ENCODE data around the gene XYLT1.
A peak's percentile ranks its signal among the peaks of the same experiment; 100 is the strongest.
"Not testable (repeated sequence)": the region's sequence is repeated elsewhere in the genome, so short reads cannot be mapped to it uniquely, and the experiment has no call there.

Gene XYLT1

GRCh38 chr16:17308186-17308585 is 162.6 kb downstream of the XYLT1 start:
- DNase-seq (ENCODE audit: low read depth in 2 of 2), result no peak

- no peak for DNase-seq (ENCODE audit: low read depth in 2 of 2)
Observed at GRCh38 chr16:17307504-17307903, 163.3 kb downstream of the XYLT1 start.

- DNase-seq (ENCODE audit: low read depth in 2 of 2), result no peak
Observed at GRCh38 chr16:17306745-17307144, 164.0 kb downstream of the XYLT1 start.

DNA sequence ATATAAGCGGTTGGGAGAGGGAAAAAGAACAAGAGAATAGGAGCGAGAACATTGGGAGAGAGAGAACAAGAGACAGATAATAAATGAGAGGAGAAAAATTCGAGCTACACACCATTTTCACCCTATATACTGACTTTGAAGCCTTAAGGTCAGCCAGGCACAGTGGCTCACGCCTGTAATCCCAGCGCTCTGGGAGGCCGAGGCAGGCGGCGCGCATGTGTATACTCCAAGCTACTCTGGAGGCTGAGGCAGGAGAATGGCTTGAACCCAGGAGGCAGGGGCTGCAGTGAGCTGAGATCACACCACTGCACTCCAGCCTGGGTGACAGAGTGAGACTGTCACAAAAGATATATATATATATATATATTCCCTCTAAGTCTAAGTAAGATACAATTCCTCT is 164.5 kb downstream of the XYLT1 start:
- not testable (repeated sequence) for DNase-seq (ENCODE audit: low read depth in 2 of 2)

DNA sequence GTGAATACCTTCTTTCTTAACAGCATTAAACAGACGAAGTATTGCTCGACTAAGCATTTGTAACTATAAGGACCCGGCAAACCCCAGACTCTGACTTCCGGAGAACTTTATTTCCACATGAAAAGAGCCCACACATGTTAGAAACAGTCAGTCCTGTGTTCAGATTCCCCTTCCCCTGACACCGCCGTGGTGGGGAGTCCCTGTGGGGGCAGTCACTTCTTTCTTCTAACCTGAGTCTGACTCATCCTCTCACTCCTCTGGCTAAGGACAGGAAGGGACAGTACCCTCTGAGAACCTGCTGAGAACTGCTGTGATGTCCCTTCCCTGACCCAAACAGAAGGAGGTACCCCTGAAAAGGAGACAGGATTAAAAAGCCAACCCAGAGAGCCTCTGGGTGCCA is 165.1 kb downstream of the XYLT1 start:
- peak; percentile 1 to 39 for DNase-seq (ENCODE audit: low read depth in 2 of 2)

- no peak for DNase-seq (ENCODE audit: low read depth in 2 of 2)
Observed at GRCh38 chr16:17304491-17305119, 166.2 kb downstream of the XYLT1 start.

DNA sequence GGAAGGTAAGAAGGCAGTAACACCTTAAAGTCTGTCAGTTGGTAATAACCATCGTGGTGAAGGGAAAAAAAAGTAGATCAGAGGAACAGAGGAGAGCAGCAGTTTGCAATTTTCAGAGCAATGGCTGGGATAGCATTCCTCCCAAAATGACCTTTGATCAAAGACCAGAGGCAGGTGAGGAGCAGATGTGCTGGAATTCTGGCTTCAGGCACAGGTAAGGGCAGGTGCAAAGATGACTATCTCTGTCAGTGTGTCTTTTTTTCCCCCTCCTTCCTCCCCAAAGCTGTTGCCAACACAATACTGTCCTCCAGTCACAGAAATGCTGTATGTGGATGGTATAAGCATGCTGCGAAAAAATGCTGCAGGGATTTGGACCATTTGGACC is 166.7 kb downstream of the XYLT1 start:
- no peak for DNase-seq (ENCODE audit: low read depth in 2 of 2)

- DNase-seq (ENCODE audit: low read depth in 2 of 2), result no peak
Observed at GRCh38 chr16:17303101-17303500, 167.7 kb downstream of the XYLT1 start.

DNA sequence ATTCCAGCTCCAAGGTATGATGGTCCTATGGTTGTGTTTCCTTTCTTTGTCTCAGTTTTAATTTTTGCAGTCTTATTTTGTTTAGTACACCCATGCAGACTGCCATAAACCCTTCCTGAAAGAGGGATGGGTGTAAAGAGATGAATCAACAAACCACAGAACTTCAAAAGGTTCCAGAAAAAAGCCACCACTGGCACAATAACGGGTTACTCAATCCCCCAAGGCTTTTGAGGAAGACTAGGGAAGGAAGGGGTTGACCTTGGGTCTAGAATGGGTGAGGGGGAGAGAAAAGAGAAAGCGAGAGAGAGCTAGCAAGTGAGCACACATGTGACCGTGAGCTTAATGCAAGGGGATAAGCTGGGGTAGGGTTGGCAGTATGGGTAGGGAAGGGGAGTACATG is 168.1 kb downstream of the XYLT1 start:
- no peak for DNase-seq (ENCODE audit: low read depth in 2 of 2)

GRCh38 chr16:17302214-17302613 is 168.5 kb downstream of the XYLT1 start:
- DNase-seq (ENCODE audit: low read depth in 2 of 2), result no peak

- no peak for DNase-seq (ENCODE audit: low read depth in 2 of 2)
Observed at GRCh38 chr16:17301593-17302135, 169.1 kb downstream of the XYLT1 start.

- no peak for DNase-seq (ENCODE audit: low read depth in 2 of 2)
Observed at GRCh38 chr16:17301184-17301583, 169.6 kb downstream of the XYLT1 start.

DNA sequence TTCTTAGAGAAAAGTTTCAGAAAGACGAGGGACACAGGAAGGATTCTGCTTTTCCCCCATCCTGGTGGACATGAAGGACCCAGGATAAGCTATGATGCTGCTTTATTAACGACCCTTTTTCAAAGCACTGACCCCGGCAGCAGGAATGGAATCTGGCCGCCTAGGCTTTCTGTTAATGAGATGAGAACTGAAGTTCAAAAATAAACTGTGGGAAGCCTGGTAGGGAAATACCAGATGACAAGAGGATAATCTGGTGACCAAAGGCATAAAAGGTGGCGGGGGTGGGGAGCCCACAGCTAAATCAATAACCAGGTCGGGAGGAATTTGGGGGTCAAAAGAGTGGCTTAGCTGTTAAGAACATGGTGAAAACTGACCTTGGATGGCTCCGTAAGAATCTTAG is 171.0 kb downstream of the XYLT1 start:
- no peak for DNase-seq (ENCODE audit: low read depth in 2 of 2)

DNA sequence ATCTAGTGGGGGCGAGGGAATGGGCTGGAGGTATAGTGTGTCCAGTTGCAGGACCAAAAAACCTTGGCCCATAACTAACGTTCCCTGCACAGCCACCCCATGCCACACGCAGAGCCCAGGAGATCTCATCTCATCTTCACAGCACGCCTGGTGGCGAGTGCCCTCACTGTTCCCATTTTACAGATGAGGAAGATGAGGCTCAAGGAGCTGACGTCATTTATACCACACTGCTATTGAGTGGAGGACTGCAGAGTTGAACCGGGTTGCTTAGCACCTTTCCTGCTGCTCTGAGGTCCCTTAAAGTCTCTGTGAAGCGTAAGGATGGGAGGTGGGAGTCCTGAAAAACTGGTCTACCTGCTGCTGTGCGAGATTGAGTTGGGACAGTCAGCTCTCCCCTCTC is 172.5 kb downstream of the XYLT1 start:
- no peak for DNase-seq (ENCODE audit: low read depth in 2 of 2)

- DNase-seq (ENCODE audit: low read depth in 2 of 2), result no peak
Observed at GRCh38 chr16:17296431-17296830, 174.3 kb downstream of the XYLT1 start.

GRCh38 chr16:17295948-17296347 is 174.8 kb downstream of the XYLT1 start:
- DNase-seq (ENCODE audit: low read depth in 2 of 2), result no peak

GRCh38 chr16:17294856-17295255 is 175.9 kb downstream of the XYLT1 start:
- DNase-seq (ENCODE audit: low read depth in 2 of 2), result no peak

DNA sequence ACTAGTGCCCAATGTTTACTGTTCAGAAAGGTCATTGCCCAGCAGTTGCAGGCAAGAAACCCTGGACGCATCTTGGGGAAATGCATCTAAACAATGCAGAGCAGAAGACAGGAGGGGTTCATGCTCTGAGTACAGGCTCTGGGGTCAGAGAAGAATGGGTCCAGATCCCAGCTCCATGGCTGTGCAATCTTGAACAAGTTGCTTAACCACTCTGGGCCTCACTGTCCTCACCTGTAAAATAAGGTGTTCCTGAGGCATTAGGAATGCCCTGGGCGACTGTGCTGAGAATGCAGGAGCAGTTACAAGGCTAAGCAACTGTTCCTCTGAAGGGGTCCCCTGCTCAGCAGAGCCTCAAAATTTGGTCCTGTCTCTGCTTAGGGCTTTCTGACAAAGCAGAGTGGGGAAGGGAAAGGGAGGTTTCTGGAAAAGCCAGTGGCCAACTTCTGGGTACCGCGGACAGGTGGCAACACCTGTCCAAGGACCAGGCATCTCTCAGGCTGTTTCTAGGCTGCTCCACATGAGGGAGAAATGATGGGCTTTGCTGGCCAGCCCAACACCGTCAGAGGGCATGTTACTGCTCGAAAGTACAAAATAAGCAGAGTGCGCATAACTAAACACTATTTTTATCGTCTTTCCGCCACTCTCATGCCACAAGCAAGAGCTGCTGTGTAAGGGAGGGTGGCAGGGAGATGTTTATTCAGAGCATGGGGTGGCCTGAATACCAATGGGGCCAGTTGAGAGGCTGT is 176.8 kb downstream of the XYLT1 start:
- DNase-seq (ENCODE audit: low read depth in 2 of 2), result no peak

GRCh38 chr16:17291289-17291688 is 179.5 kb downstream of the XYLT1 start:
- no peak for DNase-seq (ENCODE audit: low read depth in 2 of 2)

DNA sequence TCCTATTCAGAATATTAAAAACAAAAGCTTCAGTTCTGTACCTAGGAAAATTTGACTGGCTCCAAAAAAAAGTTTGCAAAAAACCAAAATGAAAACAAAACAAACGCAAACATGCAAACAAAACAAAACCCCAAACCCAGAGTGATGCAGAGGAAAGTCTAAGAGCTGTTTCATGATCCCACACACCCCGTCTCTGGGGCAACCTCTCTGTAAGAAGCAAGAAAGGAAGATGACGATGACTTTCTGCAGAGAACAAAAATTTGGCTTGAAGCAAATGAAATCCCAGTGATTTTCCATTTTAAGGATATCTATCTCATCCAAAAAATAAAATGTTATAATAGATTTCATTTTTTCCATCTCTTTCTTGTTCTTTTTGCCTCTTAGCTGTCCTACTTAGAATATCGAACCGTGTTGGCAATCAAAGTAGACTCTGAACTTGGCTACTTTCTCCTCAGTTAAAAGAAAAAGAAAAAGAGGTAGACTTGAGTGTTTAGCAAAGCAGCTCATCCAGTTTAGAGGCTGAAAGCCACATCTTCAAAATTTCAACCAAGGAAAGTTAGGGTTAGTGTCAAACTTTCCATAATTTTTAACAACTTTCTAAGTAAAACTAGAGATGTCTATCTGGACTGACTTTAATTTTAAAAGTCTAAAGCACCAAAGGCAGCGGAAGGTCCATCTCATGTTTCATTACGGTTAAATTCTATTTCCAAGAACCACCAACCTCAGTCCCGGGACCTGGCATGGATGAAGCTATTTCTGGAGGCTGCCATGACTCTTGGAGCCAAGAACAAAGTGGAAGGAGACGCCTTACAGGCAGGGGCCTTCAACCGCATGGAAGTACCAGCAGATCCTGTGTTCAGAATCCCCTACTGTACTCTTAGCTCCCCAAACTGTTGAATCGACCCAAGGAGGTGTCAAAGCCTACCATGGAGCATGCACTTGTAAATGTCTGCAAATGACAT is 180.8 kb downstream of the XYLT1 start:
- DNase-seq (ENCODE audit: low read depth in 2 of 2), result no peak

DNA sequence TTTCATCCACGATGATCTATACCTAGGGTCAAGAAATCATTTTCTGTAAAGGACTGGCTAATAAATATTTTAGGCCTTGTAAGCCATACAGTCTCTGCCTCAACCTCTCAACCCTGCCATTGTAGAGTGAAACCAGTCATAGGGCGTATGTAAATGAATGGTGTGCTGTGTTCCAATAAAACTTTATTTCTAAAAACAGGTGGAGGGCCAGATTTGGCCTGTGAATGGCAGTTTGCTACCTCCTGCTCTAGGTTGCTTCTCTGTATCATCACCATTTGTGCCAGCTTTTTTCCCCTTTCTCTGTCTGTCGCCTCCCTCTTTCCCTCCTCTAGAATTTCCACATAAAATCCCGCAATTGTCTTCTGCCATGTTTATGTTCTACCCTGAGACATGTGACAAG is 181.7 kb downstream of the XYLT1 start:
- no peak for DNase-seq (ENCODE audit: low read depth in 2 of 2)

DNA sequence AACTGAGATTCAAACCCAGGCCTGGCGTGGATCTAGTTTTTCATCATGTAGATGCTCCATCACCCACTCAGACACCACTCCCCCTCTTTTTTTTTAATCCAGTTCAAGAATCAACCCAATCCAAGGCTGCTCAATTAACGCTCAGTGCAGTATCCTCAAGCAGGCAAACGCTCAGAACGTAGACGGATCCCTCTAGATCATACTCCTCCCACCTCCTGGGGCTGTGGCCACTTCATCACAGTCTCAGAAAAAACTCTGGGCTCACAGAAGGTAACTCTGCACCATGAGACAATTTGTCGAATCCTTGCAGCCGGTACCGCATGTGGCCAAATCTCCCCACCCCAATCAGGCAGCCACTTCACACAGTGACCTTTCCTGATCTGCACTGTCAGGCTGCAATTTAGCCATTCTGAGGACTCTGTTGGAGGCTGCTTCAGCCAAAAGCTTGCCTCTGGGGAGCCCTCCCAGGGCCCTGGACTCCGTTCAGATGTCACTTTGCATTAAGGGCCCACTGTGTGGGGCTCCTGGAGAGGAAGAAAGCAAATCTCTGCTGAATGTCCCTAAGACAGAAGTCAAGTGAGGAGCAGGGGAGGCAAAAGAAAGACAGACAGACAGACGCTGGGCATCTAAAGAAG is 183.5 kb downstream of the XYLT1 start:
- no peak for DNase-seq (ENCODE audit: low read depth in 2 of 2)
